Astrocyte (in vitro differentiated cells and primary cell): ENCODE results near the gene SNX13. TPM values are rescaled to one million over a fixed set of nuclear protein-coding genes. Genes with fewer than 3 reads are reported as not detected.

ENCODE experiments used
- DNase-seq: peaks from one replicate; pipeline ENCODE4 v3.0.0-alpha.2; 2010; ENCODE audit warnings: low read depth
- FAIRE-seq: peaks from 2 replicates; lab custom pipeline; 2011; peaks lifted over from hg19 to GRCh38; lab: Jason Lieb, UNC
- H2AFZ ChIP-seq: 2 replicates; pipeline ENCODE4 v1.6.0; 2012; ENCODE audit warnings: low read depth, low read length, inconsistent platforms
- H3K27ac ChIP-seq: 2 replicates; pipeline ENCODE4 v1.5.1; 2011; ENCODE audit warnings: low read depth, low read length, inconsistent platforms
- H3K27me3 ChIP-seq: 2 replicates; pipeline ENCODE4 v1.6.0; 2011; ENCODE audit warnings: low read length, inconsistent platforms; ENCODE audit not compliant: insufficient read depth
- H3K36me3 ChIP-seq: 2 replicates; pipeline ENCODE4 v1.5.1; 2011; ENCODE audit warnings: low read length, inconsistent platforms; ENCODE audit not compliant: insufficient read depth
- H3K4me1 ChIP-seq: 2 replicates; pipeline ENCODE4 v1.5.1; 2011; ENCODE audit warnings: low read length, inconsistent platforms; ENCODE audit not compliant: insufficient read depth
- H3K4me2 ChIP-seq: 2 replicates; pipeline ENCODE4 v1.6.0; 2012; ENCODE audit warnings: low read length, inconsistent platforms
- H3K4me3 ChIP-seq: 2 replicates; pipeline ENCODE4 v1.5.1; 2011; ENCODE audit warnings: low read depth, mild to moderate bottlenecking, low read length, inconsistent platforms; ENCODE audit not compliant: insufficient read depth
- H3K79me2 ChIP-seq: 2 replicates; pipeline ENCODE4 v1.6.0; 2012; ENCODE audit warnings: mild to moderate bottlenecking, low read length, inconsistent platforms; ENCODE audit not compliant: insufficient read depth
- H3K9ac ChIP-seq: 2 replicates; pipeline ENCODE4 v1.6.0; 2012; ENCODE audit warnings: mild to moderate bottlenecking, low read length, inconsistent platforms
- H3K9me3 ChIP-seq: 2 replicates; pipeline ENCODE4 v1.5.1; 2012; ENCODE audit warnings: low read depth, mild to moderate bottlenecking, low read length, inconsistent platforms; ENCODE audit not compliant: insufficient read depth
- H4K20me1 ChIP-seq: 2 replicates; pipeline ENCODE4 v1.6.0; 2012; ENCODE audit warnings: low read length, inconsistent platforms; ENCODE audit not compliant: insufficient read depth
- H3K27ac Mint-ChIP-seq: one replicate; pipeline ENCODE4 v1.8.0; 2021; ENCODE audit warnings: mild to moderate bottlenecking, mixed read lengths; ENCODE audit not compliant: unreplicated experiment
- H3K27me3 Mint-ChIP-seq: one replicate; pipeline ENCODE4 v1.8.0; 2021; ENCODE audit warnings: low read depth, mixed read lengths; ENCODE audit not compliant: unreplicated experiment
- H3K36me3 Mint-ChIP-seq: one replicate; pipeline ENCODE4 v1.8.0; 2021; ENCODE audit warnings: low read depth, mixed read lengths; ENCODE audit not compliant: unreplicated experiment
- H3K4me1 Mint-ChIP-seq: one replicate; pipeline ENCODE4 v1.8.0; 2021; ENCODE audit warnings: low read depth, mixed read lengths; ENCODE audit not compliant: unreplicated experiment
- H3K4me3 Mint-ChIP-seq: one replicate; pipeline ENCODE4 v1.8.0; 2021; ENCODE audit warnings: mild to moderate bottlenecking, moderate library complexity, mixed read lengths; ENCODE audit not compliant: unreplicated experiment
- H3K9me3 Mint-ChIP-seq: one replicate; pipeline ENCODE4 v1.8.0; 2021; ENCODE audit warnings: mild to moderate bottlenecking, mixed read lengths; ENCODE audit not compliant: unreplicated experiment
- CTCF ChIP-seq: IDR thresholded peaks from 2 replicates; pipeline ENCODE4 v1.5.1; 2011; ENCODE audit warnings: low read depth, mild to moderate bottlenecking, inconsistent platforms, low read length, moderate library complexity; ENCODE audit not compliant: insufficient read depth
- EZH2 ChIP-seq: IDR thresholded peaks from 2 replicates; pipeline ENCODE4 v1.6.1; 2012; ENCODE audit warnings: mild to moderate bottlenecking, low read length, inconsistent platforms; ENCODE audit not compliant: insufficient read depth
- total RNA-seq: library from RNA; stranded (reverse); gene quantifications from 2 replicates; pipeline ENCODE4 v1.2.1, GENCODE V29; 2021

SNX13 gene
- total RNA-seq, 1 donor from 2014 or later = 32.9 TPM

- Mint-ChIP-seq H3K27me3 (no peaks in the 10 kb centered on the region), H3K4me1 (peaks cover 8% of the 10 kb centered on the region), H3K36me3 (peaks cover 5% of the 10 kb centered on the region), H3K27ac (no peak overlapping the region), H3K9me3 (peaks cover 2% of the 10 kb centered on the region), H3K4me3 (no peak overlapping the region)
- no peaks in the 10 kb centered on the region for H3K27me3 ChIP-seq
- H3K9me3 ChIP-seq = no peaks in the 10 kb centered on the region
- H3K4me2 ChIP-seq = no peak overlapping the region
- DNase-seq = no peak
- H3K27ac ChIP-seq = no peak overlapping the region
- H4K20me1 ChIP-seq = peaks cover 84% of the 10 kb centered on the region
- H2AFZ ChIP-seq = no peak overlapping the region
- no peak overlapping the region for H3K9ac ChIP-seq
- no peak for TF ChIP-seq EZH2
- TF ChIP-seq CTCF = no peak
- peaks cover 97% of the 10 kb centered on the region for H3K79me2 ChIP-seq
- H3K4me3 ChIP-seq = no peak overlapping the region
- no peaks in the 10 kb centered on the region for H3K4me1 ChIP-seq
- FAIRE-seq = no peak
- no peaks in the 10 kb centered on the region for H3K36me3 ChIP-seq
Measured at GRCh38 chr7:17913250-17913649, 27.0 kb downstream of the SNX13 start.

- H3K79me2 ChIP-seq = peaks cover 97% of the 10 kb centered on the region
- no peak overlapping the region for H3K4me2 ChIP-seq
- no peak for TF ChIP-seq CTCF
- no peak for TF ChIP-seq EZH2
- no peak overlapping the region for H3K27ac Mint-ChIP-seq
- no peak overlapping the region for H3K4me3 ChIP-seq
- H3K9me3 Mint-ChIP-seq = peaks cover 2% of the 10 kb centered on the region
- no peaks in the 10 kb centered on the region for H3K4me1 ChIP-seq
- no peaks in the 10 kb centered on the region for H3K27me3 Mint-ChIP-seq
- no peaks in the 10 kb centered on the region for H3K36me3 ChIP-seq
- H3K4me1 Mint-ChIP-seq = peaks cover 10% of the 10 kb centered on the region
- no peaks in the 10 kb centered on the region for H3K27me3 ChIP-seq
- DNase-seq (no peak), FAIRE-seq (no peak)
- H3K4me3 Mint-ChIP-seq = no peak overlapping the region
- H3K36me3 Mint-ChIP-seq = peaks cover 5% of the 10 kb centered on the region
- H3K9ac ChIP-seq = no peak overlapping the region
- H4K20me1 ChIP-seq = peaks cover 82% of the 10 kb centered on the region
- H3K27ac ChIP-seq = no peak overlapping the region
- H2AFZ ChIP-seq = no peak overlapping the region
- H3K9me3 ChIP-seq = no peaks in the 10 kb centered on the region
Measured at GRCh38 chr7:17912536-17913235, 27.6 kb downstream of the SNX13 start.

GRCh38 chr7:17912050-17912449, 28.2 kb downstream of the SNX13 start:
- Mint-ChIP-seq H3K36me3 (peaks cover 5% of the 10 kb centered on the region), H3K4me3 (no peak overlapping the region), H3K27me3 (no peaks in the 10 kb centered on the region), H3K9me3 (peaks cover 2% of the 10 kb centered on the region), H3K27ac (no peak overlapping the region), H3K4me1 (peaks cover 10% of the 10 kb centered on the region)
- H3K9ac ChIP-seq = no peak overlapping the region
- H3K36me3 ChIP-seq = no peaks in the 10 kb centered on the region
- no peak overlapping the region for H3K4me3 ChIP-seq
- H3K79me2 ChIP-seq = peaks cover 97% of the 10 kb centered on the region
- no peak overlapping the region for H3K4me2 ChIP-seq
- no peak overlapping the region for H2AFZ ChIP-seq
- H3K27ac ChIP-seq = no peak overlapping the region
- TF ChIP-seq EZH2 (no peak), CTCF (no peak)
- H3K9me3 ChIP-seq = no peaks in the 10 kb centered on the region
- DNase-seq (no peak), FAIRE-seq (no peak)
- peaks cover 82% of the 10 kb centered on the region for H4K20me1 ChIP-seq
- no peaks in the 10 kb centered on the region for H3K4me1 ChIP-seq
- no peaks in the 10 kb centered on the region for H3K27me3 ChIP-seq
